GM10266 (cell line): ENCODE results near the gene SLC25A36.
"Not testable (repeated sequence)": the region's sequence is repeated elsewhere in the genome, so short reads cannot be mapped to it uniquely, and the experiment has no call there.

Source experiments
- DNase-seq: peaks from one replicate; pipeline ENCODE4 v3.0.0; 2012; ENCODE audit errors: extremely low spot score
- TF ChIP-seq, protein P1 (sequence below): IDR thresholded peaks from 2 replicates; pipeline ENCODE4 v1.5.1; 2012; ENCODE audit warnings: mild to moderate bottlenecking, low read depth; ENCODE audit not compliant: control insufficient read depth, insufficient read depth; ENCODE audit errors: missing control alignments

The SLC25A36 gene

DNA sequence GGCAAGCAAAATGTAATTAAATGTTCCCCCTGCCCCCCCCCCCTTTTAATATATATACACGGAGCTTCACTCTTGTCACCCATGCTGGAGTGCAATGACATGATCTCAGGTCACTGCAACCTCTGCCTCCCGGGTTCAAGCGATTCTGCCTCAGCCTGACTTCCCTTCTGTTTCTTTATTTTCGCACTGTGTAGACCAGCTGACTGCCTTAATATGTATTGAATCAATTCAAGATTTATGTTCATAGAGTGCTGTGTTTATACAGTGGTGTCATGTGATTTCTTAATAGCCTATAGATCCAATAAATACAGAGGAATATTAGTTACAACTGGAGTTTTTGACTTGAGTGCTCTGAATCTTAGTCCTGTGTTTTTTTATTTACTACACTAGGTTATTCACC lies 39.0 kb downstream of the SLC25A36 start:
- DNase-seq, result no peak

DNA sequence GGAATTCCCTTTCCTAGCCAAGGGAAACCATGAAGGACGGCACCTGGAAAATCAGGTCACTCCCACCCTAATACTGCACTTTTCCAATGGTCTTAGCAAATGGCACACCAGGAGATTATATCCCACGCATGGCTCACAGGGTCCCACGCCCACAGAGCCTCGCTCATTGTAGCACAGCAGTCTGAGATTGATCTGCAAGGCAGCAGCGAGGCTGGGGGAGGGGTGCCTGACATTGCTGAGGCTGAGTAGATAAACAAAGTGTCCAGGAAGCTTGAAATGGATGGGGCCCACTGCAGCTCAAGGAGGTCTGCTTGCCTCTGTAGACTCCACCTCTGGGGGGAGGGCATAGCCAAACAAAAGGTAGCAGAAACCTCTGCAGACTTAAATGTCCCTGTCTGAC lies 46.2 kb downstream of the SLC25A36 start:
- DNase-seq, result not testable (repeated sequence)

More for the DNA sequence above, 39.0 kb downstream of the SLC25A36 start:
- TF ChIP-seq, protein P1, sequence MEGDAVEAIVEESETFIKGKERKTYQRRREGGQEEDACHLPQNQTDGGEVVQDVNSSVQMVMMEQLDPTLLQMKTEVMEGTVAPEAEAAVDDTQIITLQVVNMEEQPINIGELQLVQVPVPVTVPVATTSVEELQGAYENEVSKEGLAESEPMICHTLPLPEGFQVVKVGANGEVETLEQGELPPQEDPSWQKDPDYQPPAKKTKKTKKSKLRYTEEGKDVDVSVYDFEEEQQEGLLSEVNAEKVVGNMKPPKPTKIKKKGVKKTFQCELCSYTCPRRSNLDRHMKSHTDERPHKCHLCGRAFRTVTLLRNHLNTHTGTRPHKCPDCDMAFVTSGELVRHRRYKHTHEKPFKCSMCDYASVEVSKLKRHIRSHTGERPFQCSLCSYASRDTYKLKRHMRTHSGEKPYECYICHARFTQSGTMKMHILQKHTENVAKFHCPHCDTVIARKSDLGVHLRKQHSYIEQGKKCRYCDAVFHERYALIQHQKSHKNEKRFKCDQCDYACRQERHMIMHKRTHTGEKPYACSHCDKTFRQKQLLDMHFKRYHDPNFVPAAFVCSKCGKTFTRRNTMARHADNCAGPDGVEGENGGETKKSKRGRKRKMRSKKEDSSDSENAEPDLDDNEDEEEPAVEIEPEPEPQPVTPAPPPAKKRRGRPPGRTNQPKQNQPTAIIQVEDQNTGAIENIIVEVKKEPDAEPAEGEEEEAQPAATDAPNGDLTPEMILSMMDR, result no peak

DNA sequence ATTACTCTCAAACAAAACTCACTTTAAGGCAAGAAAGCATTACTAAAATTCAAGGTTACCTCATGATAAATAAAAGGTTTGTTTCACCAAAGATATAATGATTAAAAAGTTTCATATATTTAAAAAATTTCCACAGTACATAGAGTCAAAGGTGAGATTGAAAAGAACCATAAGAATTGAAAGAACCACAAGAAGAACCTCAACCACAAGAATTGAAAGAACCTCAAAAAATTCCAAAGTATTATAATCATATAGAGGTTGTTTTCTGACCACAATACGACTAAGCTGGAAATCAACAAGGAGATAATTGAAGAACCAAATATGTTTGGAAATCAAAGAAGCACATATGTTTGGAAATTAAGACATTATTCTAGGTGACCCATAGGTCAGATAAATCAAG lies 52.7 kb downstream of the SLC25A36 start:
- TF ChIP-seq, protein P1, result no peak
- no peak for DNase-seq

DNA sequence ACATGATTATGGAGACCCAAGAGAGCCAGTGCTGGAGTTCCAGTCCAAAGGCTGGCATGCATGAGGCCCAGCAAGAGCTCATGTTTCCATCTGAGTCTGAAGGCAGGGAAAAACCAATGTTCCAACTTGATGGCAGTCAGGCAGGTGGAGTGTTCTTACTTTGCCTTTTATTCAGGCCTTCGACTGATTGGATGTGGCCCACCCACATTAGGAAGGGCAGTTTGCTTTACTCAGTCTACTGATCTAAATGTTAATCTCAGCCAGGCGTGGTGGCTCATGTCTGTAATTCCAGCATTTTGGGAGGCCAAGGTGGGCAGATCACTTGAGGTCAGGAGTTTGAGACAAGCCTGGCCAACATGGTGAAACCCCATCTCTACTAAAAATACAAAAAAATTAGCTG lies 53.2 kb downstream of the SLC25A36 start:
- not testable (repeated sequence) for DNase-seq

DNA sequence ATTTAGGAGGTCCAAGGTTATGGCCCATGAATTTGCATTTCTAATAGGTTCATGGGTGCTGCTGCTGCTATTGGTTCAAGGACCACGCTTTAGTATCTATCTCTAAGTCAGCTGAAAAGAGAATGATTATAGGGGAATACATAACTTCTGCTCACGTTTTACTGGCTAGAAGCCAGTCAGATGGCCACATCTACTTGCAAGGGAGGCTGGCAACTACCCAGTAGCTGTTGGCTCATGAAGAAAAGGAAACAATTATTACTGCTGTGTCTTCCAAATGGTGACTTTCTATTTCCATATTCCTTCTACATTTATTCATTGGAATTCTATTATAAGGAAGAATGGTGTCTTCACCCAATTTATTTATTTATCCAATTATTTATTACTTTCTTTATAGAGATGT lies 54.2 kb downstream of the SLC25A36 start:
- TF ChIP-seq, protein P1, result no peak
- no peak for DNase-seq

DNA sequence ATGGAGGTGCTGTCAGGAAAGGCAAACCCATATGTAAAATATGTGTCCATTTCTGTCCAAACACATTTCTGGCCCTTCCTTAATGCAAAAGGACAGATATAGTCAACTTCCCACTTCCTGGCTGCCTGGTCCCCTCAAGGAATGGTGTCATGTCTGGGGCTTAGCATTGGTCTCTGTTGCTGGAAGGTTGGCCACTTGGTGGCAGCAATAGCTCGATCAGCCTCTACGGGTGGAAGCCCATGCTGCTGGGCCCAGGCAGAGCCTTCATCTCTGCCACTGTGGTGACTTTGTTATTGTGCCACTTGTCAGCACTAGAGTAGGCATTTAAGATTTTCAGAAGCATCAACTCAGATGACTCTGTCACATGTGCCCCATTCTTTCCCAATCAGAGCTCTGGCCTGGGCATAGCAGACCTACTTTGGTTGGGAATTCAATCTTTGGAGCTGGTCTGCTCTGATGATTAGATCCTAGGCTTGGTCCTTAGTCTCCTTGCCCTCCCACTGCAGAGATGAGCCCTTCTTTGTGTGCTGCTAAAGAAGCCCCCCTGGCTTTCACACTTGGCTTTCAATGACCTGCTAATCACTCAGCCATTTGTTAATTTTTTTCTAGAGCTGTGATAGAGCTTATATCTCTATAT lies 58.5 kb downstream of the SLC25A36 start:
- peak; percentile 47 for DNase-seq
- TF ChIP-seq, protein P1, result peak; percentile 78

DNA sequence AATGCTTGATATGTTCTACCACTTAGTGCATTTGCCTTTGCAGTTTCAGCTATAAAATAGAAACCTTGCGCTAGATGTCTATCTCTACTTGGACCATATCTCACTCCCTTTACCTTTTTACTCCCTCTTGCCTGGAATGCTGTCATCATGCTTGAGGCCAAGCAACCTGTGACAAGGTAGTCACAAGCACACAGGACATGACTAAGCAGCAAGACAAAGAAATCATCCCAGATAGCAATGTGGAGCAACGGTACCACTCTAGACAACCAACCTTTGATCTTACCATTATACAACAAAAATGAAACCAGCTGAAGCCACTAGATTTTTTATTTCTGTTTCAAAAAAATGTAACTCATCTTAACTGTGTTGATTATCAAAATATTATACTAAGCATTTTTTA lies 59.0 kb downstream of the SLC25A36 start:
- TF ChIP-seq, protein P1, result no peak
- no peak for DNase-seq

DNA sequence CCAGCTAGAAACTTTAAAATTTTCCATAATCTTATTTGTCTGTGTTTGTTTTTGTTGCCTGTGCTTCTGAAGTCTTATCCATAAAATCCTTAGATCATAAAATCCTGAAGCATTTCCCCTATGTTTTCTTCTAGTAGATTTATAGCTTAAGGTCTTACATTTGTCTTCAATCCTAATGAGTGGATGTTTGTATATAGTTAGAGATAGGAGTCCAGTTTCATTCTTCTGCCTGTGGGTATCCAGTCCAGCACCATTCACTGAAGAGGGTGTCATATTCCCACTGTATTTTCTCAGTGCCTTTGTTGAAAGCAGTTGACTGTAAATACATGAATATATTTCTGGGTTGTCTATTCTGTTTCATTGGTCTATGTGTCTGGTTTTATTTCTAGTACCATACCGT lies 64.7 kb downstream of the SLC25A36 start:
- no peak for DNase-seq
- TF ChIP-seq, protein P1, result no peak
